ENCODE data around the gene GLIS1.

Gene GLIS1

GRCh38 chr1:53485478-53486394 is 253.2 kb downstream of the GLIS1 start:
- peak; percentile 80 for DNase-seq (ENCODE audit: low read depth)
- no peak overlapping the region for H3K4me3 ChIP-seq (ENCODE audit: low read depth, low read length)
- no peak for TF ChIP-seq MYC (IDR thresholded peaks at IDR 0.05; ENCODE audit: low read depth, low read length)
- peak; percentile 69 for TF ChIP-seq CTCF (IDR thresholded peaks at IDR 0.05; ENCODE audit: low read depth, low read length)

DNA sequence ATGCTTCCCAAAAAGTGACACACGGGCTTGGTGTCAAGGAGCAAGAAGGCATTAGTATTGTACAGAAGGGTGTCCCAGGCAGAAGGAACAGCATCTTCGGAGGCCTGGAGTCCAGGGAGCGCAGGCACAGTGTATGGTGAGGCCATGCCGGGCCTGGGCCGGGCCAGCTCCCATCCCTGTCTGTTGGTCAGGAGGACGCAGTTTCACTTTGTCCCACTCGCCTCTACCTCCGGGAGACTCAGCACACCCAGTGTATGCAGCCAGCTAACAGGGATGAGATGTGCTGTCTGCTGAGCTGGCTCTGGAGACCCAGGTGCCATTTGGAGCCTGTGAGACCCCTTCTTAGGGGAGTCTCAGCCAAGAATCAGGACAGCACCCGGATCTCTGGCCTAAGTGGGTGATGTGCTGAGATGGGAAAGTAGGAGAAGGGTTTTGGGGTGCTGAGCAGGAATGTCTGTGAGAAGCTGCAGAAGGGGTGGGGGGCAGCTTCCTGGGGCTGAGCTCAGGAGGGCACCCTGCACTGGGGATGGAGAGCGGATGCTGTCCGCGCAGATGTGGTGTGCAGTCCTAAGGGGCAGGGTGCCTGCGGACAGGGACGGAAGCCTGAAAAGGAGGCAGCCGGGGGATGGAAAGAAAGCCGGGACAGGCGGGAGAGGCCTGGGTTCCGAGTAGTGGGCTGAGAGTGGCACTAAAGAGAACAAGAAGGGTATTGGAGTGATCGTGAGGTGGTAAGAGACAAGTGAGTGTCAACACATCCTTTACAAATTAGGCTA is 254.1 kb downstream of the GLIS1 start:
- no peak overlapping the region for H3K4me3 ChIP-seq (ENCODE audit: low read depth, low read length)
- TF ChIP-seq, protein P1, sequence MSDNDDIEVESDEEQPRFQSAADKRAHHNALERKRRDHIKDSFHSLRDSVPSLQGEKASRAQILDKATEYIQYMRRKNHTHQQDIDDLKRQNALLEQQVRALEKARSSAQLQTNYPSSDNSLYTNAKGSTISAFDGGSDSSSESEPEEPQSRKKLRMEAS (IDR thresholded peaks at IDR 0.05; ENCODE audit: low read depth, low read length): no peak
- TF ChIP-seq POLR2A (IDR thresholded peaks at IDR 0.05; ENCODE audit: extremely low read depth, insufficient read length): no peak
- no peak for TF ChIP-seq MYC (IDR thresholded peaks at IDR 0.05; ENCODE audit: low read depth, low read length)
- TF ChIP-seq CTCF (IDR thresholded peaks at IDR 0.05; ENCODE audit: low read depth, low read length): no peak
- DNase-seq (ENCODE audit: low read depth): no peak

GRCh38 chr1:53483656-53484055 is 255.3 kb downstream of the GLIS1 start:
- no peak for DNase-seq (ENCODE audit: low read depth)
- TF ChIP-seq POLR2A (IDR thresholded peaks at IDR 0.05; ENCODE audit: extremely low read depth, insufficient read length) (no peak), CTCF (IDR thresholded peaks at IDR 0.05; ENCODE audit: low read depth, low read length) (no peak), MYC (IDR thresholded peaks at IDR 0.05; ENCODE audit: low read depth, low read length) (no peak)
- TF ChIP-seq, protein P1 (IDR thresholded peaks at IDR 0.05; ENCODE audit: low read depth, low read length): no peak

GRCh38 chr1:53483170-53483569 is 255.8 kb downstream of the GLIS1 start:
- TF ChIP-seq POLR2A (IDR thresholded peaks at IDR 0.05; ENCODE audit: extremely low read depth, insufficient read length): no peak
- TF ChIP-seq, protein P1 (IDR thresholded peaks at IDR 0.05; ENCODE audit: low read depth, low read length): no peak
- TF ChIP-seq MYC (IDR thresholded peaks at IDR 0.05; ENCODE audit: low read depth, low read length): no peak
- TF ChIP-seq CTCF (IDR thresholded peaks at IDR 0.05; ENCODE audit: low read depth, low read length): no peak
- no peak for DNase-seq (ENCODE audit: low read depth)
- no peak overlapping the region for H3K4me3 ChIP-seq (ENCODE audit: low read depth, low read length)

More at GRCh38 chr1:53483656-53484055, 255.3 kb downstream of the GLIS1 start:
- no peak overlapping the region for H3K4me3 ChIP-seq (ENCODE audit: low read depth, low read length)

GRCh38 chr1:53482441-53483153 is 256.4 kb downstream of the GLIS1 start:
- no peak for DNase-seq (ENCODE audit: low read depth)
- no peak for TF ChIP-seq CTCF (IDR thresholded peaks at IDR 0.05; ENCODE audit: low read depth, low read length)
- H3K4me3 ChIP-seq (ENCODE audit: low read depth, low read length): no peak overlapping the region

All from NB4 (cell line).